Upper lobe of right lung (tissue), 1 donor: Measurements from ENCODE around the gene ADAM22. TPM values are rescaled to one million over a fixed set of nuclear protein-coding genes. Genes with fewer than 3 reads are reported as not detected.

Source experiments
- ATAC-seq: fragments of 200-7000 bp; cut with Tn5 transposase; one replicate; pipeline ENCODE4 v1.9.1; 2020; ENCODE audit warnings: mild to moderate bottlenecking, moderate library complexity
- DNase-seq: peaks from one replicate; pipeline ENCODE4 v3.0.0-alpha.2; 2020
- H3K27ac ChIP-seq: fragments of 200-600 bp; one replicate; pipeline ENCODE4 v1.8.0; 2022
- H3K27me3 ChIP-seq: fragments of 200-600 bp; one replicate; pipeline ENCODE4 v1.8.0; 2022; ENCODE audit warnings: mild to moderate bottlenecking
- H3K36me3 ChIP-seq: fragments of 200-600 bp; one replicate; pipeline ENCODE4 v1.8.0; 2022
- H3K4me1 ChIP-seq: fragments of 200-600 bp; one replicate; pipeline ENCODE4 v1.8.0; 2022
- H3K4me3 ChIP-seq: fragments of 200-600 bp; one replicate; pipeline ENCODE4 v1.8.0; 2022; ENCODE audit warnings: mild to moderate bottlenecking
- H3K9me3 ChIP-seq: fragments of 200-600 bp; one replicate; pipeline ENCODE4 v1.8.0; 2022
- CTCF ChIP-seq: fragments of 200-600 bp; IDR thresholded peaks from one replicate; pipeline ENCODE4 v1.8.0; 2022; ENCODE audit warnings: antibody characterized with exemption
- intact Hi-C: fragments of 100-400 bp; cut with DNase I; formaldehyde crosslinking; loops from one replicate; pipeline ENCODE4 v1.11.0; 2022
- total RNA-seq: library from RNA; stranded (reverse); fragmentation: NEBNext Ultra II Directional; extraction: Animal tissue kit (Norgen Biotek cat#: 25700); gene quantifications from one replicate; pipeline ENCODE4 v1.2.1, GENCODE V29; 2021
- donor health status: DM: no; HTN: yes; CAD: no; lungs with severe emphysema.

Gene ADAM22
- total RNA-seq, 1 donor from 2014 or later: 4.3 TPM

- peak; percentile 98 for ATAC-seq
- intact Hi-C loops: loop anchor here (10.0 kb wide), 1 partner anchor 121 kb away; no protein-coding TSS in a partner anchor
- Histone ChIP-seq H3K9me3 (no peaks in the 10 kb centered on the region), H3K4me1 (no peaks in the 10 kb centered on the region), H3K36me3 (no peaks in the 10 kb centered on the region), H3K27ac (no peak overlapping the region), H3K27me3 (no peaks in the 10 kb centered on the region), H3K4me3 (no peak overlapping the region)
- peak; percentile 79 for TF ChIP-seq CTCF
- DNase-seq: no peak
Measured at GRCh38 chr7:88243345-88243909, 309.4 kb downstream of the ADAM22 start.

- Histone ChIP-seq H3K9me3 (no peaks in the 10 kb centered on the region), H3K36me3 (no peaks in the 10 kb centered on the region), H3K27me3 (no peaks in the 10 kb centered on the region), H3K4me1 (no peaks in the 10 kb centered on the region), H3K4me3 (no peak overlapping the region), H3K27ac (no peak overlapping the region)
- TF ChIP-seq CTCF: no peak
- intact Hi-C loops: loop anchor here (10.0 kb wide), 1 partner anchor 121 kb away; no protein-coding TSS in a partner anchor
- no peak for ATAC-seq
- DNase-seq: no peak
Measured at GRCh38 chr7:88244258-88244657, 310.2 kb downstream of the ADAM22 start.

Other genes starting within 250 kb of the ADAM22 start
- gene SLC25A40, start 57.9 kb upstream of the ADAM22 start, total RNA-seq: 32.2 TPM
- gene DBF4, start 57.8 kb upstream of the ADAM22 start, total RNA-seq: 6.6 TPM